Astrocyte (in vitro differentiated cells and primary cell): ENCODE data around the gene SCAMP3. TPM values are rescaled to one million over a fixed set of nuclear protein-coding genes. Genes with fewer than 3 reads are reported as not detected.

ENCODE experiments used
- DNase-seq: peaks from one replicate; pipeline ENCODE4 v3.0.0-alpha.2; 2010; ENCODE audit warnings: low read depth
- FAIRE-seq: peaks from 2 replicates; lab custom pipeline; 2011; peaks lifted over from hg19 to GRCh38; lab: Jason Lieb, UNC
- H2AFZ ChIP-seq: 2 replicates; pipeline ENCODE4 v1.6.0; 2012; ENCODE audit warnings: low read depth, low read length, inconsistent platforms
- H3K27ac ChIP-seq: 2 replicates; pipeline ENCODE4 v1.5.1; 2011; ENCODE audit warnings: low read depth, low read length, inconsistent platforms
- H3K27me3 ChIP-seq: 2 replicates; pipeline ENCODE4 v1.6.0; 2011; ENCODE audit warnings: low read length, inconsistent platforms; ENCODE audit not compliant: insufficient read depth
- H3K36me3 ChIP-seq: 2 replicates; pipeline ENCODE4 v1.5.1; 2011; ENCODE audit warnings: low read length, inconsistent platforms; ENCODE audit not compliant: insufficient read depth
- H3K4me1 ChIP-seq: 2 replicates; pipeline ENCODE4 v1.5.1; 2011; ENCODE audit warnings: low read length, inconsistent platforms; ENCODE audit not compliant: insufficient read depth
- H3K4me2 ChIP-seq: 2 replicates; pipeline ENCODE4 v1.6.0; 2012; ENCODE audit warnings: low read length, inconsistent platforms
- H3K4me3 ChIP-seq: 2 replicates; pipeline ENCODE4 v1.5.1; 2011; ENCODE audit warnings: low read depth, mild to moderate bottlenecking, low read length, inconsistent platforms; ENCODE audit not compliant: insufficient read depth
- H3K79me2 ChIP-seq: 2 replicates; pipeline ENCODE4 v1.6.0; 2012; ENCODE audit warnings: mild to moderate bottlenecking, low read length, inconsistent platforms; ENCODE audit not compliant: insufficient read depth
- H3K9ac ChIP-seq: 2 replicates; pipeline ENCODE4 v1.6.0; 2012; ENCODE audit warnings: mild to moderate bottlenecking, low read length, inconsistent platforms
- H3K9me3 ChIP-seq: 2 replicates; pipeline ENCODE4 v1.5.1; 2012; ENCODE audit warnings: low read depth, mild to moderate bottlenecking, low read length, inconsistent platforms; ENCODE audit not compliant: insufficient read depth
- H4K20me1 ChIP-seq: 2 replicates; pipeline ENCODE4 v1.6.0; 2012; ENCODE audit warnings: low read length, inconsistent platforms; ENCODE audit not compliant: insufficient read depth
- H3K27ac Mint-ChIP-seq: one replicate; pipeline ENCODE4 v1.8.0; 2021; ENCODE audit warnings: mild to moderate bottlenecking, mixed read lengths; ENCODE audit not compliant: unreplicated experiment
- H3K27me3 Mint-ChIP-seq: one replicate; pipeline ENCODE4 v1.8.0; 2021; ENCODE audit warnings: low read depth, mixed read lengths; ENCODE audit not compliant: unreplicated experiment
- H3K36me3 Mint-ChIP-seq: one replicate; pipeline ENCODE4 v1.8.0; 2021; ENCODE audit warnings: low read depth, mixed read lengths; ENCODE audit not compliant: unreplicated experiment
- H3K4me1 Mint-ChIP-seq: one replicate; pipeline ENCODE4 v1.8.0; 2021; ENCODE audit warnings: low read depth, mixed read lengths; ENCODE audit not compliant: unreplicated experiment
- H3K4me3 Mint-ChIP-seq: one replicate; pipeline ENCODE4 v1.8.0; 2021; ENCODE audit warnings: mild to moderate bottlenecking, moderate library complexity, mixed read lengths; ENCODE audit not compliant: unreplicated experiment
- H3K9me3 Mint-ChIP-seq: one replicate; pipeline ENCODE4 v1.8.0; 2021; ENCODE audit warnings: mild to moderate bottlenecking, mixed read lengths; ENCODE audit not compliant: unreplicated experiment
- CTCF ChIP-seq: IDR thresholded peaks from 2 replicates; pipeline ENCODE4 v1.5.1; 2011; ENCODE audit warnings: low read depth, mild to moderate bottlenecking, inconsistent platforms, low read length, moderate library complexity; ENCODE audit not compliant: insufficient read depth
- EZH2 ChIP-seq: IDR thresholded peaks from 2 replicates; pipeline ENCODE4 v1.6.1; 2012; ENCODE audit warnings: mild to moderate bottlenecking, low read length, inconsistent platforms; ENCODE audit not compliant: insufficient read depth
- total RNA-seq: library from RNA; stranded (reverse); gene quantifications from 2 replicates; pipeline ENCODE4 v1.2.1, GENCODE V29; 2021

SCAMP3 gene
- total RNA-seq, 1 donor from 2014 or later = 68.9 TPM

GRCh38 chr1:155256058-155256852, 5.9 kb downstream of the SCAMP3 start:
- peak overlapping the region; percentile 79 for H3K4me3 ChIP-seq
- H3K9me3 Mint-ChIP-seq = no peaks in the 10 kb centered on the region

GRCh38 chr1:155255243-155256007, 6.7 kb downstream of the SCAMP3 start, which contains the start of gene ENTREP3:
Gene ENTREP3 (minus strand): TSS chr1:155255483. CDS start chr1:155254877, 606 bp downstream.
- peak within 1 kb of the TSS; percentile 79 for H3K4me3 ChIP-seq
- peak within 1 kb of the TSS; percentile 98 for H2AFZ ChIP-seq
- Mint-ChIP-seq H3K36me3 (peaks cover 10% of the 10 kb centered on the region), H3K27me3 (no peaks in the 10 kb centered on the region), H3K27ac (peak within 1 kb of the TSS; percentile 77), H3K4me3 (peak within 1 kb of the TSS; percentile 82), H3K9me3 (no peaks in the 10 kb centered on the region), H3K4me1 (peaks cover 23% of the 10 kb centered on the region)
- H3K4me2 ChIP-seq = peak within 1 kb of the TSS; percentile 97
- H3K4me1 ChIP-seq = peaks cover 27% of the 10 kb centered on the region
- FAIRE-seq (no peak), DNase-seq (peak; percentile 66)
- H4K20me1 ChIP-seq = no peaks in the 10 kb centered on the region
- H3K27me3 ChIP-seq = no peaks in the 10 kb centered on the region
- H3K36me3 ChIP-seq = peaks cover 7% of the 10 kb centered on the region
- H3K27ac ChIP-seq = peak within 1 kb of the TSS; percentile 83
- H3K9ac ChIP-seq = peak within 1 kb of the TSS; percentile 82
- peaks cover 21% of the 10 kb centered on the region for H3K79me2 ChIP-seq
- no peak for TF ChIP-seq CTCF
- TF ChIP-seq EZH2 = no peak
- H3K9me3 ChIP-seq = no peaks in the 10 kb centered on the region

More at GRCh38 chr1:155256058-155256852, 5.9 kb downstream of the SCAMP3 start:
- Histone ChIP-seq H3K4me1 (peaks cover 27% of the 10 kb centered on the region), H3K9me3 (no peaks in the 10 kb centered on the region), H3K27me3 (no peaks in the 10 kb centered on the region), H3K27ac (peak overlapping the region; percentile 83), H2AFZ (peak overlapping the region; percentile 98), H4K20me1 (no peaks in the 10 kb centered on the region), H3K36me3 (peaks cover 7% of the 10 kb centered on the region), H3K4me2 (peak overlapping the region; percentile 97), H3K9ac (peak overlapping the region; percentile 82), H3K79me2 (peaks cover 29% of the 10 kb centered on the region)
- Mint-ChIP-seq H3K36me3 (peaks cover 6% of the 10 kb centered on the region), H3K4me1 (peaks cover 25% of the 10 kb centered on the region), H3K27ac (no peak overlapping the region), H3K27me3 (no peaks in the 10 kb centered on the region), H3K4me3 (peak overlapping the region; percentile 82)
- TF ChIP-seq CTCF = no peak
- no peak for FAIRE-seq
- DNase-seq = no peak
